ENCODE results near the gene RCAN1. TPM values are rescaled to one million over a fixed set of nuclear protein-coding genes. Genes with fewer than 3 reads are reported as not detected.
"Not testable (repeated sequence)": the region's sequence is repeated elsewhere in the genome, so short reads cannot be mapped to it uniquely, and the experiment has no call there.

The RCAN1 gene
- total RNA-seq, 1 donor from 2014 or later: 57.5 TPM

- DNase-seq (ENCODE audit: low spot score): no peak
Measured at GRCh38 chr21:34623516-34623915, 8.6 kb upstream of the RCAN1 start.

- no peak for DNase-seq (ENCODE audit: low spot score)
Measured at GRCh38 chr21:34621434-34622350, 6.8 kb upstream of the RCAN1 start.

- DNase-seq (ENCODE audit: low spot score): no peak
Measured at GRCh38 chr21:34619841-34620665, 5.1 kb upstream of the RCAN1 start.

GRCh38 chr21:34618941-34619340 lies 4.0 kb upstream of the RCAN1 start:
- DNase-seq (ENCODE audit: low spot score): no peak

GRCh38 chr21:34617753-34618339 lies 2.9 kb upstream of the RCAN1 start:
- DNase-seq (ENCODE audit: low spot score): no peak

- DNase-seq (ENCODE audit: low spot score): no peak
Measured at GRCh38 chr21:34615487-34615814, 538 bp upstream of the RCAN1 start.

GRCh38 chr21:34613679-34614627 lies 960 bp downstream of the RCAN1 start:
- DNase-seq (ENCODE audit: low spot score): no peak

GRCh38 chr21:34612557-34612956 lies 2.4 kb downstream of the RCAN1 start:
- no peak for DNase-seq (ENCODE audit: low spot score)

- no peak for DNase-seq (ENCODE audit: low spot score)
Measured at GRCh38 chr21:34612056-34612455, 2.9 kb downstream of the RCAN1 start.

GRCh38 chr21:34611528-34611927 lies 3.4 kb downstream of the RCAN1 start:
- DNase-seq (ENCODE audit: low spot score): no peak

GRCh38 chr21:34609933-34610549 lies 4.9 kb downstream of the RCAN1 start:
- no peak for DNase-seq (ENCODE audit: low spot score)

GRCh38 chr21:34609244-34609932 lies 5.5 kb downstream of the RCAN1 start:
- DNase-seq (ENCODE audit: low spot score): no peak

- DNase-seq (ENCODE audit: low spot score): not testable (repeated sequence)
Measured at GRCh38 chr21:34607376-34607775, 7.5 kb downstream of the RCAN1 start.

- DNase-seq (ENCODE audit: low spot score): no peak
Measured at GRCh38 chr21:34606621-34607020, 8.3 kb downstream of the RCAN1 start.

- no peak for DNase-seq (ENCODE audit: low spot score)
Measured at GRCh38 chr21:34606051-34606450, 8.9 kb downstream of the RCAN1 start.

GRCh38 chr21:34604956-34605355 lies 10.0 kb downstream of the RCAN1 start:
- DNase-seq (ENCODE audit: low spot score): not testable (repeated sequence)

GRCh38 chr21:34604556-34604955 lies 10.4 kb downstream of the RCAN1 start:
- no peak for DNase-seq (ENCODE audit: low spot score)

- no peak for DNase-seq (ENCODE audit: low spot score)
Measured at GRCh38 chr21:34603710-34604057, 11.2 kb downstream of the RCAN1 start.

GRCh38 chr21:34603002-34603709 lies 11.8 kb downstream of the RCAN1 start:
- DNase-seq (ENCODE audit: low spot score): no peak

All from mesenteric fat pad (tissue), 1 donor.